SK-N-MC (cell line): ENCODE measurements around the gene CMIP.

Experiments used
- EZH2 ChIP-seq: fragments of 200-600 bp; sonication (generic); IDR thresholded peaks from one replicate; pipeline ENCODE4 v1.6.1; 2017; ENCODE audit warnings: antibody characterized with exemption
- POLR2AphosphoS5 ChIP-seq: IDR thresholded peaks from 2 replicates; pipeline ENCODE4 v1.6.1; 2012; ENCODE audit warnings: mild to moderate bottlenecking, low read depth, low read length, borderline replicate concordance

DNA sequence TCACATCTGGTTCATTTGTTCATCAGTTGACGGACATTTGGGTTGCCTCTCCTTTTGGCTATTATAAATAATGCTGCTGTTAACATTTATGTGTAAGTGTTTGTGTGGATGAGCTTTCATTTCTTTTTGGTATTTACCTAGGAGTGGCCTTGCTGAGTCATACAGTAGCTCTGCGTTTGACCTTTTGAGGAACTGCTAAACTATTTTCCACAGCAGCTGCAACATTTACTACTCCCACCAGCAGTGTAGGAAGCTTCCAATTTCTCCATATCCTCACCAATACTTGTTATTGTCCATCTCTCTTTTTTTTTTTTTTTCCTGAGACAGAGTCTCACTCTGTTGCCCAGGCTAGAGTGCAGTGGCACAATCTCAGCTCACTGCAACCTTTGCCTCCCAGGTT is 313.8 kb downstream of the CMIP start:
- TF ChIP-seq POLR2AphosphoS5: no peak
- TF ChIP-seq EZH2: no peak
